K562 (cell line): ENCODE measurements around the gene GTPBP2. TPM values are rescaled to one million over a fixed set of nuclear protein-coding genes. Genes with fewer than 3 reads are reported as not detected.

ENCODE experiments used
- BDP1 ChIP-seq: IDR thresholded peaks from 3 replicates; pipeline ENCODE4 v1.6.1; 2011; ENCODE audit not compliant: insufficient read length, insufficient read depth
- CBFA2T3 ChIP-seq: fragments of 450-650 bp; IDR thresholded peaks from 2 replicates; pipeline ENCODE4 v1.6.1; 2017
- DACH1 ChIP-seq: fragments of 450-650 bp; IDR thresholded peaks from 2 replicates; pipeline ENCODE4 v1.6.1; 2018; ENCODE audit not compliant: partially characterized antibody
- ELK3 ChIP-seq: fragments of 450-650 bp; formaldehyde crosslinking; IDR thresholded peaks from 2 replicates; pipeline ENCODE4 v1.4.0; 2020; ENCODE audit warnings: mild to moderate bottlenecking
- FOXP1 ChIP-seq: sonication (generic); formaldehyde crosslinking; IDR thresholded peaks from 2 replicates; pipeline ENCODE4 v1.8.0; 2022; ENCODE audit warnings: mild to moderate bottlenecking, missing genetic modification reagents
- HMGXB4 ChIP-seq: sonication (generic); formaldehyde crosslinking; IDR thresholded peaks from 2 replicates; pipeline ENCODE4 v1.8.1; 2023; ENCODE audit warnings: mild to moderate bottlenecking, missing genetic modification reagents
- HSF4 ChIP-seq: fragments of 250-450 bp; sonication (Bioruptor Pico); IDR thresholded peaks from 2 replicates; pipeline ENCODE4 v2.1.2; 2022; ENCODE audit warnings: mild to moderate bottlenecking, moderate library complexity, borderline replicate concordance
- KHSRP ChIP-seq: fragments of 450-650 bp; IDR thresholded peaks from 2 replicates; pipeline ENCODE4 v1.6.1; 2017
- MED1 ChIP-seq: sonication (generic); formaldehyde crosslinking; IDR thresholded peaks from 2 replicates; pipeline ENCODE4 v1.8.1; 2023; ENCODE audit warnings: missing genetic modification reagents, borderline replicate concordance
- MEIS2 ChIP-seq: fragments of 450-650 bp; IDR thresholded peaks from 2 replicates; pipeline ENCODE4 v1.6.1; 2014; ENCODE audit warnings: mild to moderate bottlenecking; ENCODE audit not compliant: partially characterized antibody
- MXI1 ChIP-seq: IDR thresholded peaks from 2 replicates; pipeline ENCODE4 v1.6.1; 2011; ENCODE audit warnings: low read depth, mild to moderate bottlenecking, improper control_type of control experiment, low read length
- PRMT5 ChIP-seq: sonication (generic); formaldehyde crosslinking; IDR thresholded peaks from 2 replicates; pipeline ENCODE4 v1.5.0; 2020; ENCODE audit warnings: missing genetic modification reagents
- RBM34 ChIP-seq: fragments of 200-400 bp; formaldehyde crosslinking; IDR thresholded peaks from 2 replicates; pipeline ENCODE4 v1.6.1; 2018; ENCODE audit warnings: low read length, borderline replicate concordance; ENCODE audit not compliant: insufficient read depth
- SIX5 ChIP-seq, 2 experiments: IDR thresholded peaks; 2 replicates each; pipeline ENCODE4 v1.6.1; 2011; ENCODE audit warnings: low read length in 2 of 2, borderline replicate concordance in 1 of 2, low read depth in 1 of 2, mild to moderate bottlenecking in 1 of 2, moderate library complexity in 1 of 2; ENCODE audit not compliant: insufficient read depth in 1 of 2
- YY1 ChIP-seq, 3 experiments: IDR thresholded peaks; 2 replicates each; pipeline ENCODE4 v1.6.1; 2011; ENCODE audit warnings: low read length in 2 of 3, mild to moderate bottlenecking in 2 of 3, moderate library complexity in 2 of 3, borderline replicate concordance in 1 of 3, control low read depth in 1 of 3, low read depth in 1 of 3; ENCODE audit not compliant: insufficient read depth in 3 of 3, insufficient replicate concordance in 2 of 3, control insufficient read depth in 1 of 3, insufficient read length in 1 of 3; ENCODE audit errors: extremely low read depth in 1 of 3
- ZKSCAN1 ChIP-seq: fragments of 150-350 bp; IDR thresholded peaks from 2 replicates; pipeline ENCODE4 v1.6.1; 2016; ENCODE audit warnings: low read depth, low read length
- ZNF324 ChIP-seq: fragments of 250-450 bp; sonication (Bioruptor Pico); IDR thresholded peaks from 2 replicates; pipeline ENCODE4 v1.4.0; 2020; ENCODE audit warnings: mild to moderate bottlenecking
- polyA plus RNA-seq, 8 experiments: library from polyadenylated mRNA; depleted of rRNA in 4 of 8; stranded (reverse) in 5 of 8; unstranded in 3 of 8; fragments of >200 nt; fragmentation: Nextera tagmentation in 2 of 8; fragmentation: Illumina TruSeq in 1 of 8; extraction: Ambion mirVana in 2 of 8; extraction: Trizol in 1 of 8; gene quantifications; 2 replicates each; pipeline versions ENCODE4 v1.2.1 to v1.2.3, GENCODE V29; 2011 to 2014; ENCODE audit warnings: inconsistent platforms in 1 of 8, missing spikeins in 1 of 8
- total RNA-seq, 7 experiments: library from RNA; depleted of rRNA in 6 of 7; stranded (reverse); fragments of >200 nt in 6 of 7; fragmentation: Illumina TruSeq in 2 of 7; extraction: Trizol in 2 of 7; gene quantifications; 2 replicates each; pipeline versions ENCODE4 v1.2.1 to v1.2.3, GENCODE V29; 2011 to 2021; ENCODE audit warnings: low replicate concordance in 1 of 7
- TF ChIP-seq, protein P1 (sequence below): sonication (generic); formaldehyde crosslinking; IDR thresholded peaks from 2 replicates; pipeline ENCODE4 v1.8.1; 2023; ENCODE audit warnings: mild to moderate bottlenecking, missing genetic modification reagents
- TF ChIP-seq, protein P2 (sequence below): sonication (generic); IDR thresholded peaks from 2 replicates; pipeline ENCODE4 v1.6.1; 2016
- TF ChIP-seq, protein P3 (sequence below): fragments of 200-800 bp; sonication (Bioruptor generic); IDR thresholded peaks from 2 replicates; pipeline ENCODE4 v1.6.1; 2017; ENCODE audit warnings: missing genetic modification characterization, missing compliant biosample characterization

GTPBP2 gene
- total and polyA plus RNA-seq, 9 of the 15 experiments (the other 6 are each of a cell fraction or from before 2014, with no cell fraction given), result 48.4 to 196 (median 111) TPM

DNA sequence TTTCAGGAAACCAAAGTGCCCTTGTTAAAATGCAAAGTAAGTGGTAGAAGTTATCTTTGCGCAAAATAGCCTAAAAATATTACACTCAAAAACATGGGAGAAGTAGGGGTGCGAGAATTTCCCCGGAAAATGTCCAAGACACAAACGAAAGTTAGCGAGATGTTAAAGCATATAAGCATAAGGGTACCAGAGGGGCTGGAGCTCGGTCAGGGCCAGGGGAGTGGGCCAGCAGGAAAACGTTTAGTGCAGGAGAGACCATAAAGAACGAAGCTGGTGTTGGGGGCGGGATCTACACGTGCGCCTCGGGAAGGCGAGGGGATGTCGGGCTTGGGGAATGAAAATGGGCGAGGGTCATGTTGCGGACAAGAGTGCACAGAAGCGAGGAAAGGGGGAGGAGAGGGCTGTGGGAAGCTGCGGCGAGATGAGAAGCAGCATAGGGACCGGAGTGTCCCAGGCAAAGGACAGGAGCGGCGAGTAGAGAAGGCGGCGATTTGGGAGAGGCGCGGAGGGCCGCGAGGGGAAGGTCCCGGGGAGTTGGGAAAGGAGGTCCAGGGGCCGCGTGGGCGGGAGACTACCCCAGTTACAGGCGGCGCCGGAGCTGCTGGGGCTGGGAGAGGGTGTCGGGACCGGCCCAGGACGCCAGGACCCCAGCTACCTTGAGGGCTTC is 53.8 kb downstream of the GTPBP2 start (continued):
- no peak for TF ChIP-seq HMGXB4
- no peak for TF ChIP-seq ZKSCAN1
- no peak for TF ChIP-seq ZNF324 (CRISPR knock-in tag)
- no peak for TF ChIP-seq MED1
- no peak for TF ChIP-seq BDP1
- TF ChIP-seq, protein P1, sequence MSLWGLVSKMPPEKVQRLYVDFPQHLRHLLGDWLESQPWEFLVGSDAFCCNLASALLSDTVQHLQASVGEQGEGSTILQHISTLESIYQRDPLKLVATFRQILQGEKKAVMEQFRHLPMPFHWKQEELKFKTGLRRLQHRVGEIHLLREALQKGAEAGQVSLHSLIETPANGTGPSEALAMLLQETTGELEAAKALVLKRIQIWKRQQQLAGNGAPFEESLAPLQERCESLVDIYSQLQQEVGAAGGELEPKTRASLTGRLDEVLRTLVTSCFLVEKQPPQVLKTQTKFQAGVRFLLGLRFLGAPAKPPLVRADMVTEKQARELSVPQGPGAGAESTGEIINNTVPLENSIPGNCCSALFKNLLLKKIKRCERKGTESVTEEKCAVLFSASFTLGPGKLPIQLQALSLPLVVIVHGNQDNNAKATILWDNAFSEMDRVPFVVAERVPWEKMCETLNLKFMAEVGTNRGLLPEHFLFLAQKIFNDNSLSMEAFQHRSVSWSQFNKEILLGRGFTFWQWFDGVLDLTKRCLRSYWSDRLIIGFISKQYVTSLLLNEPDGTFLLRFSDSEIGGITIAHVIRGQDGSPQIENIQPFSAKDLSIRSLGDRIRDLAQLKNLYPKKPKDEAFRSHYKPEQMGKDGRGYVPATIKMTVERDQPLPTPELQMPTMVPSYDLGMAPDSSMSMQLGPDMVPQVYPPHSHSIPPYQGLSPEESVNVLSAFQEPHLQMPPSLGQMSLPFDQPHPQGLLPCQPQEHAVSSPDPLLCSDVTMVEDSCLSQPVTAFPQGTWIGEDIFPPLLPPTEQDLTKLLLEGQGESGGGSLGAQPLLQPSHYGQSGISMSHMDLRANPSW (CRISPR knock-in tag), result no peak
- no peak for TF ChIP-seq ELK3 (CRISPR knock-in tag)
- no peak for TF ChIP-seq HSF4 (CRISPR knock-in tag)
- no peak for TF ChIP-seq DACH1
- TF ChIP-seq KHSRP, result no peak
- no peak for TF ChIP-seq MEIS2
- no peak for TF ChIP-seq YY1 (IDR thresholded peaks at IDR 0.05; ENCODE audit: borderline replicate concordance in 1 of 3, control insufficient read depth in 1 of 3, extremely low read depth in 1 of 3, insufficient read depth in 3 of 3, insufficient read length in 1 of 3, insufficient replicate concordance in 2 of 3, low read depth in 1 of 3, low read length in 2 of 3)
- TF ChIP-seq, protein P2, sequence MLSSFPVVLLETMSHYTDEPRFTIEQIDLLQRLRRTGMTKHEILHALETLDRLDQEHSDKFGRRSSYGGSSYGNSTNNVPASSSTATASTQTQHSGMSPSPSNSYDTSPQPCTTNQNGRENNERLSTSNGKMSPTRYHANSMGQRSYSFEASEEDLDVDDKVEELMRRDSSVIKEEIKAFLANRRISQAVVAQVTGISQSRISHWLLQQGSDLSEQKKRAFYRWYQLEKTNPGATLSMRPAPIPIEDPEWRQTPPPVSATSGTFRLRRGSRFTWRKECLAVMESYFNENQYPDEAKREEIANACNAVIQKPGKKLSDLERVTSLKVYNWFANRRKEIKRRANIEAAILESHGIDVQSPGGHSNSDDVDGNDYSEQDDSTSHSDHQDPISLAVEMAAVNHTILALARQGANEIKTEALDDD, result no peak
- TF ChIP-seq FOXP1 (CRISPR knock-in tag), result peak; percentile 48; the same call in 1 of the 2 replicates
- no peak for TF ChIP-seq PRMT5
- no peak for TF ChIP-seq RBM34
- no peak for TF ChIP-seq SIX5 (IDR thresholded peaks at IDR 0.05; ENCODE audit: borderline replicate concordance in 1 of 2, insufficient read depth in 1 of 2, low read depth in 1 of 2, low read length in 2 of 2)
- TF ChIP-seq, protein P3, sequence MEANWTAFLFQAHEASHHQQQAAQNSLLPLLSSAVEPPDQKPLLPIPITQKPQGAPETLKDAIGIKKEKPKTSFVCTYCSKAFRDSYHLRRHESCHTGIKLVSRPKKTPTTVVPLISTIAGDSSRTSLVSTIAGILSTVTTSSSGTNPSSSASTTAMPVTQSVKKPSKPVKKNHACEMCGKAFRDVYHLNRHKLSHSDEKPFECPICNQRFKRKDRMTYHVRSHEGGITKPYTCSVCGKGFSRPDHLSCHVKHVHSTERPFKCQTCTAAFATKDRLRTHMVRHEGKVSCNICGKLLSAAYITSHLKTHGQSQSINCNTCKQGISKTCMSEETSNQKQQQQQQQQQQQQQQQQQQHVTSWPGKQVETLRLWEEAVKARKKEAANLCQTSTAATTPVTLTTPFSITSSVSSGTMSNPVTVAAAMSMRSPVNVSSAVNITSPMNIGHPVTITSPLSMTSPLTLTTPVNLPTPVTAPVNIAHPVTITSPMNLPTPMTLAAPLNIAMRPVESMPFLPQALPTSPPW (CRISPR knock-in tag), result peak; percentile 29
- TF ChIP-seq MXI1, result peak; percentile 40; the same call in 1 of the 2 replicates
- TF ChIP-seq CBFA2T3, result no peak
